CD4-positive, CD25-positive, alpha-beta regulatory T cell (primary cell): ENCODE results near the gene ASCL5. TPM values are rescaled to one million over a fixed set of nuclear protein-coding genes. Genes with fewer than 3 reads are reported as not detected.

Experiments used
- ATAC-seq, 2 donors: fragments of 150-1000 bp; cut with Tn5 transposase; one replicate each; pipeline ENCODE4 v1.10.0; 2021; ENCODE audit warnings: low read depth in 2 of 2, moderate number of reproducible peaks in 2 of 2, moderate library complexity in 1 of 2
- DNase-seq, 3 donors: peaks; one replicate each; pipeline versions ENCODE4 v3.0.0 to v3.0.0-alpha.2; 2012 to 2022; ENCODE audit warnings: mixed read lengths in 1 of 3
- H3K27ac ChIP-seq: one replicate; pipeline ENCODE4 v1.7.0; 2013; ENCODE audit warnings: mild to moderate bottlenecking, low read length; ENCODE audit not compliant: insufficient read depth, poor library complexity, severe bottlenecking
- H3K27me3 ChIP-seq: one replicate; pipeline ENCODE4 v1.7.0; 2013; ENCODE audit warnings: low read length; ENCODE audit not compliant: control insufficient read depth, insufficient read depth
- H3K36me3 ChIP-seq: one replicate; pipeline ENCODE4 v1.7.0; 2013; ENCODE audit warnings: mild to moderate bottlenecking, low read length, moderate library complexity; ENCODE audit not compliant: control insufficient read depth, insufficient read depth
- H3K4me1 ChIP-seq: 2 replicates; pipeline ENCODE4 v1.7.0; 2013; ENCODE audit warnings: mild to moderate bottlenecking, low read length; ENCODE audit not compliant: insufficient read depth, control insufficient read depth, poor library complexity, severe bottlenecking
- H3K4me3 ChIP-seq: one replicate; pipeline ENCODE4 v1.7.0; 2013; ENCODE audit warnings: low read depth, mild to moderate bottlenecking, low read length, moderate library complexity
- H3K9me3 ChIP-seq, 2 experiments: 1 replicate in 1 of 2; 2 replicates in 1 of 2; pipeline ENCODE4 v1.7.0; 2013; ENCODE audit warnings: low read length in 2 of 2, mild to moderate bottlenecking in 1 of 2, moderate library complexity in 1 of 2; ENCODE audit not compliant: control insufficient read depth in 2 of 2
- H3K27ac Mint-ChIP-seq, 3 donors: one replicate each; pipeline ENCODE4 v1.8.0; 2020 to 2022; ENCODE audit warnings: mild to moderate bottlenecking in 3 of 3, mixed read lengths in 3 of 3, moderate library complexity in 2 of 3
- H3K27me3 Mint-ChIP-seq: one replicate; pipeline ENCODE4 v1.8.0; 2022; ENCODE audit warnings: mild to moderate bottlenecking, mixed read lengths
- H3K36me3 Mint-ChIP-seq: one replicate; pipeline ENCODE4 v1.8.0; 2020; ENCODE audit warnings: mixed read lengths
- H3K4me1 Mint-ChIP-seq, 4 donors: one replicate each; pipeline ENCODE4 v1.8.0; 2020 to 2022; ENCODE audit warnings: mixed read lengths in 4 of 4, mild to moderate bottlenecking in 1 of 4
- H3K4me3 Mint-ChIP-seq, 4 donors: one replicate each; pipeline ENCODE4 v1.8.0; 2020 to 2022; ENCODE audit warnings: mild to moderate bottlenecking in 4 of 4, mixed read lengths in 4 of 4, moderate library complexity in 3 of 4
- H3K9me3 Mint-ChIP-seq, 7 donors: one replicate each; pipeline ENCODE4 v1.8.0; 2020 to 2022; ENCODE audit warnings: mixed read lengths in 7 of 7, mild to moderate bottlenecking in 3 of 7, moderate library complexity in 2 of 7
- polyA plus RNA-seq, 4 donors: library from polyadenylated mRNA; unstranded; fragments of 300-500 nt; fragmentation: Illumina TruSeq; gene quantifications; one replicate each; pipeline ENCODE4 v1.2.3, GENCODE V29; 2021
- total RNA-seq: library from RNA; stranded (reverse); gene quantifications from one replicate; pipeline ENCODE4 v1.2.3, GENCODE V29; 2022

Gene ASCL5
- total and polyA plus RNA-seq, 5 donors from 2014 or later, result 0.08 to 0.27 TPM; not detected in 3

GRCh38 chr1:201127755-201128455 lies 921 bp upstream of the ASCL5 start:
- ATAC-seq, result no peak
- H3K4me1 ChIP-seq, result no peaks in the 10 kb centered on the region
- H3K27me3 ChIP-seq, result no peaks in the 10 kb centered on the region
- H3K36me3 ChIP-seq, result no peaks in the 10 kb centered on the region
- Mint-ChIP-seq H3K27me3 (peaks cover 19% of the 10 kb centered on the region), H3K4me3 (no peak overlapping the region), H3K4me1 (no peaks in the 10 kb centered on the region), H3K36me3 (peaks cover 4% of the 10 kb centered on the region), H3K9me3 (peaks cover 0 to 2% (median 0%) of the 10 kb centered on the region in 7 donors), H3K27ac (no peak overlapping the region)
- H3K4me3 ChIP-seq, result no peak overlapping the region
- H3K27ac ChIP-seq, result no peak overlapping the region
- no peak for DNase-seq
- no peaks in the 10 kb centered on the region for H3K9me3 ChIP-seq

GRCh38 chr1:201126463-201126831 lies 537 bp downstream of the ASCL5 start:
- H3K27ac ChIP-seq, result no peak overlapping the region
- no peaks in the 10 kb centered on the region for H3K4me1 ChIP-seq
- ATAC-seq (no peak), DNase-seq (no peak)
- no peaks in the 10 kb centered on the region for H3K27me3 ChIP-seq
- no peak overlapping the region for H3K27ac Mint-ChIP-seq
- H3K4me1 Mint-ChIP-seq, result no peaks in the 10 kb centered on the region
- no peaks in the 10 kb centered on the region for H3K36me3 Mint-ChIP-seq
- H3K27me3 Mint-ChIP-seq, result peaks cover 30% of the 10 kb centered on the region
- H3K4me3 Mint-ChIP-seq, result no peak overlapping the region
- H3K9me3 Mint-ChIP-seq, result no peaks in the 10 kb centered on the region
- H3K4me3 ChIP-seq, result no peak overlapping the region
- no peaks in the 10 kb centered on the region for H3K36me3 ChIP-seq
- H3K9me3 ChIP-seq, result no peaks in the 10 kb centered on the region

- Mint-ChIP-seq H3K27me3 (peaks cover 35% of the 10 kb centered on the region), H3K36me3 (no peaks in the 10 kb centered on the region), H3K4me3 (no peak overlapping the region), H3K27ac (no peak overlapping the region), H3K9me3 (no peaks in the 10 kb centered on the region), H3K4me1 (no peaks in the 10 kb centered on the region)
- Histone ChIP-seq H3K4me3 (no peak overlapping the region), H3K27me3 (no peaks in the 10 kb centered on the region), H3K4me1 (no peaks in the 10 kb centered on the region), H3K27ac (no peak overlapping the region), H3K9me3 (no peaks in the 10 kb centered on the region), H3K36me3 (no peaks in the 10 kb centered on the region)
- DNase-seq (no peak), ATAC-seq (no peak)
Observed at GRCh38 chr1:201125800-201126199, 1.2 kb downstream of the ASCL5 start.

- H3K4me3 Mint-ChIP-seq, result no peak overlapping the region
- H3K27ac Mint-ChIP-seq, result no peak overlapping the region
- DNase-seq (no peak), ATAC-seq (no peak)
- Histone ChIP-seq H3K4me3 (no peak overlapping the region), H3K27ac (no peak overlapping the region), H3K4me1 (no peaks in the 10 kb centered on the region), H3K27me3 (no peaks in the 10 kb centered on the region), H3K36me3 (no peaks in the 10 kb centered on the region), H3K9me3 (no peaks in the 10 kb centered on the region)
- no peaks in the 10 kb centered on the region for H3K9me3 Mint-ChIP-seq
- no peaks in the 10 kb centered on the region for H3K36me3 Mint-ChIP-seq
- H3K27me3 Mint-ChIP-seq, result peaks cover 35% of the 10 kb centered on the region
- peaks cover 0 to 4% (median under 1%) of the 10 kb centered on the region in 4 donors for H3K4me1 Mint-ChIP-seq
Observed at GRCh38 chr1:201125019-201125418, 2.0 kb downstream of the ASCL5 start.

- H3K27me3 Mint-ChIP-seq, result peaks cover 38% of the 10 kb centered on the region
- Histone ChIP-seq H3K4me3 (no peak overlapping the region), H3K4me1 (peaks cover 5% of the 10 kb centered on the region), H3K27me3 (no peaks in the 10 kb centered on the region), H3K36me3 (no peaks in the 10 kb centered on the region), H3K9me3 (no peaks in the 10 kb centered on the region), H3K27ac (no peak overlapping the region)
- no peak overlapping the region for H3K4me3 Mint-ChIP-seq
- H3K9me3 Mint-ChIP-seq, result no peaks in the 10 kb centered on the region
- ATAC-seq (no peak), DNase-seq (no peak)
- H3K27ac Mint-ChIP-seq, result no peak overlapping the region
- H3K4me1 Mint-ChIP-seq, result peaks cover 0 to 11% (median 3%) of the 10 kb centered on the region in 4 donors
- H3K36me3 Mint-ChIP-seq, result no peaks in the 10 kb centered on the region
Observed at GRCh38 chr1:201123866-201124265, 3.1 kb downstream of the ASCL5 start.

- Histone ChIP-seq H3K27me3 (no peaks in the 10 kb centered on the region), H3K4me3 (no peak overlapping the region), H3K36me3 (no peaks in the 10 kb centered on the region), H3K27ac (no peak overlapping the region), H3K4me1 (peaks cover 5% of the 10 kb centered on the region), H3K9me3 (no peaks in the 10 kb centered on the region)
- Mint-ChIP-seq H3K27ac (no peak overlapping the region), H3K36me3 (no peaks in the 10 kb centered on the region), H3K27me3 (peaks cover 49% of the 10 kb centered on the region), H3K4me3 (no peak overlapping the region), H3K9me3 (no peaks in the 10 kb centered on the region), H3K4me1 (peaks cover 0 to 13% (median 3%) of the 10 kb centered on the region in 4 donors)
- no peak for ATAC-seq
- DNase-seq, result no peak
Observed at GRCh38 chr1:201122321-201122957, 4.5 kb downstream of the ASCL5 start.

- ATAC-seq, result peak; percentile 20 to 26
Observed at GRCh38 chr1:201119206-201120197, 7.5 kb downstream of the ASCL5 start.

More at GRCh38 chr1:201119206-201120197, 7.5 kb downstream of the ASCL5 start:
- peak overlapping the region in 1 of 3 donors; percentile 35 for H3K27ac Mint-ChIP-seq
- H3K9me3 Mint-ChIP-seq, result no peaks in the 10 kb centered on the region
- H3K4me3 Mint-ChIP-seq, result no peak overlapping the region
- Histone ChIP-seq H3K27ac (no peak overlapping the region), H3K36me3 (no peaks in the 10 kb centered on the region), H3K4me3 (no peak overlapping the region), H3K4me1 (peaks cover 17% of the 10 kb centered on the region), H3K9me3 (no peaks in the 10 kb centered on the region), H3K27me3 (peaks cover 5% of the 10 kb centered on the region)
- H3K4me1 Mint-ChIP-seq, result peaks cover 0 to 27% (median 8%) of the 10 kb centered on the region in 4 donors
- DNase-seq, result peak in 2 of 3 donors; percentile 29 to 57
- H3K27me3 Mint-ChIP-seq, result peaks cover 46% of the 10 kb centered on the region
- H3K36me3 Mint-ChIP-seq, result no peaks in the 10 kb centered on the region
